Measurements from ENCODE around the gene NCOR2.

NCOR2 gene

GRCh38 chr12:124533456-124533855 lies 34.0 kb downstream of the NCOR2 start:
- Histone ChIP-seq H3K9me3 (replicated peaks; ENCODE audit: low read length) (no peaks in the 10 kb centered on the region), H3K4me2 (ENCODE audit: low read length) (no peak overlapping the region), H3K4me1 (ENCODE audit: control insufficient read depth, insufficient read depth, low read length) (peaks cover 24% of the 10 kb centered on the region), H3K9ac (ENCODE audit: low read depth, low read length) (no peak overlapping the region), H3K4me3 (ENCODE audit: low read length) (no peak overlapping the region), H3K27me3 (ENCODE audit: control insufficient read depth, insufficient read depth, low read length) (no peaks in the 10 kb centered on the region), H3K36me3 (ENCODE audit: insufficient read depth, low read length) (peaks cover 3% of the 10 kb centered on the region)

GRCh38 chr12:124532967-124533366 lies 34.4 kb downstream of the NCOR2 start:
- H3K9ac ChIP-seq (ENCODE audit: low read depth, low read length) = no peak overlapping the region
- peaks cover 24% of the 10 kb centered on the region for H3K4me1 ChIP-seq (ENCODE audit: control insufficient read depth, insufficient read depth, low read length)
- H3K4me2 ChIP-seq (ENCODE audit: low read length) = no peak overlapping the region
- H3K36me3 ChIP-seq (ENCODE audit: insufficient read depth, low read length) = peaks cover 3% of the 10 kb centered on the region
- H3K4me3 ChIP-seq (ENCODE audit: low read length) = no peak overlapping the region
- no peaks in the 10 kb centered on the region for H3K27me3 ChIP-seq (ENCODE audit: control insufficient read depth, insufficient read depth, low read length)
- H3K9me3 ChIP-seq (replicated peaks; ENCODE audit: low read length) = no peaks in the 10 kb centered on the region

GRCh38 chr12:124532331-124532750 lies 35.1 kb downstream of the NCOR2 start:
- H3K4me1 ChIP-seq (ENCODE audit: control insufficient read depth, insufficient read depth, low read length) = peaks cover 23% of the 10 kb centered on the region
- H3K36me3 ChIP-seq (ENCODE audit: insufficient read depth, low read length) = peaks cover 3% of the 10 kb centered on the region
- no peak overlapping the region for H3K4me2 ChIP-seq (ENCODE audit: low read length)
- no peak overlapping the region for H3K4me3 ChIP-seq (ENCODE audit: low read length)
- no peaks in the 10 kb centered on the region for H3K9me3 ChIP-seq (replicated peaks; ENCODE audit: low read length)
- no peaks in the 10 kb centered on the region for H3K27me3 ChIP-seq (ENCODE audit: control insufficient read depth, insufficient read depth, low read length)
- H3K9ac ChIP-seq (ENCODE audit: low read depth, low read length) = no peak overlapping the region

- Histone ChIP-seq H3K4me2 (ENCODE audit: low read length) (no peak overlapping the region), H3K4me1 (ENCODE audit: control insufficient read depth, insufficient read depth, low read length) (peaks cover 19% of the 10 kb centered on the region), H3K36me3 (ENCODE audit: insufficient read depth, low read length) (peaks cover 3% of the 10 kb centered on the region), H3K9ac (ENCODE audit: low read depth, low read length) (no peak overlapping the region), H3K9me3 (replicated peaks; ENCODE audit: low read length) (no peaks in the 10 kb centered on the region), H3K4me3 (ENCODE audit: low read length) (no peak overlapping the region), H3K27me3 (ENCODE audit: control insufficient read depth, insufficient read depth, low read length) (no peaks in the 10 kb centered on the region)
Observed at GRCh38 chr12:124531906-124532305, 35.5 kb downstream of the NCOR2 start.

- H3K9ac ChIP-seq (ENCODE audit: low read depth, low read length) = no peak overlapping the region
- no peaks in the 10 kb centered on the region for H3K9me3 ChIP-seq (replicated peaks; ENCODE audit: low read length)
- no peak overlapping the region for H3K4me2 ChIP-seq (ENCODE audit: low read length)
- H3K27me3 ChIP-seq (ENCODE audit: control insufficient read depth, insufficient read depth, low read length) = no peaks in the 10 kb centered on the region
- H3K36me3 ChIP-seq (ENCODE audit: insufficient read depth, low read length) = peaks cover under 1% of the 10 kb centered on the region
- no peak overlapping the region for H3K4me3 ChIP-seq (ENCODE audit: low read length)
- peaks cover 14% of the 10 kb centered on the region for H3K4me1 ChIP-seq (ENCODE audit: control insufficient read depth, insufficient read depth, low read length)
Observed at GRCh38 chr12:124531281-124531745, 36.1 kb downstream of the NCOR2 start.

GRCh38 chr12:124530637-124531263 lies 36.7 kb downstream of the NCOR2 start:
- H3K36me3 ChIP-seq (ENCODE audit: insufficient read depth, low read length) = no peaks in the 10 kb centered on the region
- no peaks in the 10 kb centered on the region for H3K27me3 ChIP-seq (ENCODE audit: control insufficient read depth, insufficient read depth, low read length)
- no peaks in the 10 kb centered on the region for H3K9me3 ChIP-seq (replicated peaks; ENCODE audit: low read length)
- no peak overlapping the region for H3K9ac ChIP-seq (ENCODE audit: low read depth, low read length)
- no peak overlapping the region for H3K4me3 ChIP-seq (ENCODE audit: low read length)
- H3K4me1 ChIP-seq (ENCODE audit: control insufficient read depth, insufficient read depth, low read length) = peaks cover 18% of the 10 kb centered on the region
- no peak overlapping the region for H3K4me2 ChIP-seq (ENCODE audit: low read length)

- Histone ChIP-seq H3K27me3 (ENCODE audit: control insufficient read depth, insufficient read depth, low read length) (no peaks in the 10 kb centered on the region), H3K36me3 (ENCODE audit: insufficient read depth, low read length) (no peaks in the 10 kb centered on the region), H3K4me1 (ENCODE audit: control insufficient read depth, insufficient read depth, low read length) (peaks cover 29% of the 10 kb centered on the region)
Observed at GRCh38 chr12:124529565-124530276, 37.7 kb downstream of the NCOR2 start.

GRCh38 chr12:124527861-124528561 lies 39.4 kb downstream of the NCOR2 start:
- H3K9ac ChIP-seq (ENCODE audit: low read depth, low read length) = no peak overlapping the region
- no peaks in the 10 kb centered on the region for H3K36me3 ChIP-seq (ENCODE audit: insufficient read depth, low read length)

More at GRCh38 chr12:124529565-124530276, 37.7 kb downstream of the NCOR2 start:
- no peak overlapping the region for H3K4me3 ChIP-seq (ENCODE audit: low read length)
- no peak overlapping the region for H3K9ac ChIP-seq (ENCODE audit: low read depth, low read length)
- no peaks in the 10 kb centered on the region for H3K9me3 ChIP-seq (replicated peaks; ENCODE audit: low read length)
- no peak overlapping the region for H3K4me2 ChIP-seq (ENCODE audit: low read length)

GRCh38 chr12:124525927-124526692 lies 41.3 kb downstream of the NCOR2 start:
- Histone ChIP-seq H3K4me2 (ENCODE audit: low read length) (peak overlapping the region; percentile 31), H3K9ac (ENCODE audit: low read depth, low read length) (no peak overlapping the region), H3K36me3 (ENCODE audit: insufficient read depth, low read length) (no peaks in the 10 kb centered on the region), H3K4me3 (ENCODE audit: low read length) (no peak overlapping the region), H3K27me3 (ENCODE audit: control insufficient read depth, insufficient read depth, low read length) (no peaks in the 10 kb centered on the region), H3K9me3 (replicated peaks; ENCODE audit: low read length) (no peaks in the 10 kb centered on the region), H3K4me1 (ENCODE audit: control insufficient read depth, insufficient read depth, low read length) (peaks cover 55% of the 10 kb centered on the region)

More at GRCh38 chr12:124527861-124528561, 39.4 kb downstream of the NCOR2 start:
- Histone ChIP-seq H3K27me3 (ENCODE audit: control insufficient read depth, insufficient read depth, low read length) (no peaks in the 10 kb centered on the region), H3K4me1 (ENCODE audit: control insufficient read depth, insufficient read depth, low read length) (peaks cover 46% of the 10 kb centered on the region), H3K9me3 (replicated peaks; ENCODE audit: low read length) (no peaks in the 10 kb centered on the region), H3K4me3 (ENCODE audit: low read length) (no peak overlapping the region), H3K4me2 (ENCODE audit: low read length) (peak overlapping the region; percentile 34)

GRCh38 chr12:124525455-124525854 lies 42.0 kb downstream of the NCOR2 start:
- peaks cover 59% of the 10 kb centered on the region for H3K4me1 ChIP-seq (ENCODE audit: control insufficient read depth, insufficient read depth, low read length)
- H3K4me2 ChIP-seq (ENCODE audit: low read length) = peak overlapping the region; percentile 31
- H3K36me3 ChIP-seq (ENCODE audit: insufficient read depth, low read length) = no peaks in the 10 kb centered on the region
- H3K9me3 ChIP-seq (replicated peaks; ENCODE audit: low read length) = no peaks in the 10 kb centered on the region
- peak overlapping the region; percentile 22 for H3K9ac ChIP-seq (ENCODE audit: low read depth, low read length)
- H3K27me3 ChIP-seq (ENCODE audit: control insufficient read depth, insufficient read depth, low read length) = no peaks in the 10 kb centered on the region
- H3K4me3 ChIP-seq (ENCODE audit: low read length) = no peak overlapping the region
